WI38 (cell line): ENCODE data around the gene TAF11.

ENCODE experiments used
- H3K4me3 ChIP-seq: 2 replicates; pipeline ENCODE4 v1.5.1; 2011; ENCODE audit warnings: low read depth, mild to moderate bottlenecking, control low read depth, low read length
- TF ChIP-seq, protein P1 (sequence below): IDR thresholded peaks from 2 replicates; pipeline ENCODE4 v1.5.1; 2012; ENCODE audit warnings: low read depth, mild to moderate bottlenecking, control low read depth, low read length

Gene TAF11

DNA sequence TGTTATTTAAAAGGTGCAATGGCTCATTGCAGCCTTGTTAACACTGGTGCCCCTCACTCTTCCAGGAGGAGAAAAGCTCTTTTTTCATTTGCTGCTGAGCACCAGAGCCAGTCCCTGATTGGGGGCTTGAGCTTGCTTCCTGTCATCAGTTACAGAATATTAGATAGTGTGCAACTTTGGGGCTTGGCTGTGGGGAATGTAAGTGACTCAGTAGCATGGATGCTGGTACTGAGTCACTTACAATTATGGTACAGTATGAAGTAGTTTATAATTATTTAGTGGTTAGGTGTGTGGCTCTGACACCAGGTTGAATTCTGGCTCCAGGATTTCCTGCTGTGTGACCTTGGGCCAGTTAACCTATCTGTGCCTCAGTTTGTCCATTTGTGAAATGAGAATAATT lies 38.8 kb upstream of the TAF11 start:
- TF ChIP-seq, protein P1, sequence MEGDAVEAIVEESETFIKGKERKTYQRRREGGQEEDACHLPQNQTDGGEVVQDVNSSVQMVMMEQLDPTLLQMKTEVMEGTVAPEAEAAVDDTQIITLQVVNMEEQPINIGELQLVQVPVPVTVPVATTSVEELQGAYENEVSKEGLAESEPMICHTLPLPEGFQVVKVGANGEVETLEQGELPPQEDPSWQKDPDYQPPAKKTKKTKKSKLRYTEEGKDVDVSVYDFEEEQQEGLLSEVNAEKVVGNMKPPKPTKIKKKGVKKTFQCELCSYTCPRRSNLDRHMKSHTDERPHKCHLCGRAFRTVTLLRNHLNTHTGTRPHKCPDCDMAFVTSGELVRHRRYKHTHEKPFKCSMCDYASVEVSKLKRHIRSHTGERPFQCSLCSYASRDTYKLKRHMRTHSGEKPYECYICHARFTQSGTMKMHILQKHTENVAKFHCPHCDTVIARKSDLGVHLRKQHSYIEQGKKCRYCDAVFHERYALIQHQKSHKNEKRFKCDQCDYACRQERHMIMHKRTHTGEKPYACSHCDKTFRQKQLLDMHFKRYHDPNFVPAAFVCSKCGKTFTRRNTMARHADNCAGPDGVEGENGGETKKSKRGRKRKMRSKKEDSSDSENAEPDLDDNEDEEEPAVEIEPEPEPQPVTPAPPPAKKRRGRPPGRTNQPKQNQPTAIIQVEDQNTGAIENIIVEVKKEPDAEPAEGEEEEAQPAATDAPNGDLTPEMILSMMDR, result no peak
- H3K4me3 ChIP-seq, result no peak overlapping the region

DNA sequence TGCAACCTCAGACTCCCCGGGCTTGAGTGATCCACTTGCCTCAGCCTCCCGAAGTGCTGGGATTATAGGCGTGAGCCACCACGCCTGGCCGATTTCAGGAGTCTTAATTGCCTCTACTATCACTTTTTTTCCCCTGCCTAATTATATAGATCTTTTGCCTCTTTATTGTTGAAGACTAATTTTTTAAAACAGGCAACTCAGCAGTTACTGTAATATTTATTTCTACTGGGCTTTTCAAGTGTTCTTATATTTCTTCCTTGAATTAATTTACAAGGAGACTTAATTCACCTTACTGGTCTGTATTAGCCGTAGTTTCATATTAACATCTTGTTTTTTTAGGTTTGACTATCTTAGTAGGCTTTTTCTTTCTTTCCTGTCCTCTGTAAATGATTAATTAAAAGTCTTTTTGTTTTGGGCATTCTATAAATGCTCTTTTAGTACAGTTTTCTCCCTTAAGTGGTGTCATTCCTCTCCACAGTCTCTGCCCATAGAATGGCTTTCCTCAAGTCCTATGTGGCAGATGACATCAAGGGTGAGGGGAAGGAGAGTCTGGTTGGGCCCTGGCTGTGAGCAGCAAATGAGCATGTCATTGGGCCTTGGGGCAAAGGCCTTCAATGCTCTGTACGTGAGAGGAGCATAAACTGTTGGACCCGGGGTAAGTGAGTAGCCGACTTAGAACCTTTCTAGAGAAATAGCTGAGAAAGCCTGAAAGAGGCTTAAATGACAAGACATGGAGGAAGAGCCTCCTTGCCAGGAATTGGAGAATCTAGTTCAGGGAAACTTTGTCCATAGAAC lies 37.2 kb upstream of the TAF11 start:
- TF ChIP-seq, protein P1, result no peak
- no peak overlapping the region for H3K4me3 ChIP-seq

DNA sequence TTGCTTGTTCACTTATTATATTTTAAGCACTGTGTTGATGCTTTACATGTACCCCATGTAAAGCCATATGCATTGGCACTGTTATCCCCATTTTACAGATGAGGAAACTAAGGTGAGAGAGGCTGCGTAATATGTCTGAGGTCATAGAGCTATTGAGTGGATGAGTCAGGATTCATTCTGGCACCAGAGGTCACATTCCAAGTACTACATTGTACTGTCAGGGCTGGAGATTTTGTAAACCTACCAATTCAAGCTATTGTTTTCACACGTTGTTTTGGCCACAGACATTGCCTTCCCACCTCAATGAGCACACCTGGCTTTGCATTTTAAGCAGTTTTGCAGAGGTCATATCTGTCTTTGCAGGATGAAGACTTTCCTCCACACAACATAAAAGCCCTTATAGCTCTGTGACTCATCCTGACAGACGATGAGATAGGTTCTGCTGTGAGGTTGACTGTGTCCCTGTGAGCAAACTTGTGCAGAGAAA lies 34.4 kb upstream of the TAF11 start:
- H3K4me3 ChIP-seq, result no peak overlapping the region
- TF ChIP-seq, protein P1, result no peak

DNA sequence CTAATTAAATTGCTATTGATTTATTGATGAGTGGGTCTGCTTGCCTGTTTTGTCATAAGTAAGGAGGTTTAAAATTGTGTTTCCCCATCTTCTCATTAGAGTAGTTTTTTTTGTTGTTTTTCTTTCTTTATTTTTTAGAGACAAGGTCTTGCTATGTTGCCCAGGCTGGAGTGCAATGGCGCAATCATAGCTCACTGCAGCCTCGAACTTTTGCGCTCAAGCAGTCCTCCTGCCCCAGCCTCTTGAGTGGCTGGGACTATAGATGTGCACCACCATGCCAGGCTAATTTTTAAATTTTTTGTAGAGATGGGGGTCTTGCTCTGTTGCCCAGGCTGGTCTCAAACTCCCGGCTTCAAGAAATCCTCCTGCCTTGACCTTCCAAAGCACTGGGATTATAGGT lies 32.3 kb upstream of the TAF11 start:
- TF ChIP-seq, protein P1, result no peak

DNA sequence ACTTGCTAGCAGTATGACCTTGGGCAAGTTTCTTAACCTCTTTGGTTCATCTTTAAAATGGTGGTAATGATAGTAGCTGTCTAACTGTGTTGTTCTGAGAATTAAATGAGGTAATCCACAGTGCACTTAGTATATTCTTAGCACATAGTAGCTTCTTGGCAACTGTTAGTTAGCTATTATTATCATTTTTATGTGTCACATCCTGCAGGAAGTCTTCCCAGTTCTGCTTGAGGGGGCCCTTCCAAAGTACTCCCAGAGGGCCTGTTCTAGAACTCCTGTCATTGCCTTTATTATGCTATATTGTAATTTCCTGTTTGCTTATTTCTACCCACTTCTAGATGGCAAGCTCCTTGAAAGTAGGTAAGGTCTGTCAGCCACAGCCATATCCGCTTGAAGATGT lies 31.8 kb upstream of the TAF11 start:
- H3K4me3 ChIP-seq, result no peak overlapping the region
- TF ChIP-seq, protein P1, result no peak

More for the DNA sequence above, 32.3 kb upstream of the TAF11 start:
- no peak overlapping the region for H3K4me3 ChIP-seq

DNA sequence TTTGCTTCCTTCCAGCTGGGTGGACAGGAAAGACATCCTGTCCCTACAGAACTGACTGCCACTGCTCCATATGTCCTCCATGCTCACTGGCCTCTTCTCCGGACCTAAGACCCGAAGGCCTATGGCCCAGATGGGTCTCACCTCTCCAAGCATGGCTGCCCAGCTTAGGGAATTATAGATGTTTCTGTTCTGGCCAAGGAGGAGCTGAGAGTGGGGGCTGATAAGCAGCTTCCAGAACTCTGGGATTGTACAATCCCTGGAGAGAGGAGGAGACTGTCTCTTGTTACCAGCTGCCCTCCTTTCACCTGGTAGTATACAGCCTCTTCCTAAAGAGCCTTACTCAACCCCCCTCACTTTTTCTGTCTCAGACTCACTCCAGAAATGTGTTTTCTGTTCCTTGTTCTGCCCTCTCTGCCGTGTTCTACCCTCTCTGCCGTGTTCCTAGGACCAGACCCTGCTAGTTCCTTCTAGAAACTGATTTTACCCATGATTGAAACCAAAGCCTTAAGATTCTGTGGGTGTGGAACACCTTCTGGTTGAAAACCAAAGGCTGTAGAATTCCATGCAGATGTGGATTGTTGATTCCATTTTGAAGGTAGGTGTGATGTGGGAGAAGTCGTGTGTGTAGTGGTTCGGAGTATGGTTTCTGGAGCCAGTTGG lies 29.9 kb upstream of the TAF11 start:
- no peak overlapping the region for H3K4me3 ChIP-seq
- TF ChIP-seq, protein P1, result no peak
